HEK293 (cell line): ENCODE data around the gene FSTL3.

ENCODE experiments used
- CTCF ChIA-PET: fragments of 350-600 bp; formaldehyde crosslinking; extraction: SDS; loops from one replicate; lab custom pipeline; 2021; ENCODE audit warnings: antibody characterized with exemption; lab: Yijun Ruan, JAX
- POLR2A ChIA-PET: fragments of 300-600 bp; formaldehyde crosslinking; extraction: SDS; loops from one replicate; lab custom pipeline; 2020; ENCODE audit warnings: antibody characterized with exemption, inconsistent platforms; lab: Yijun Ruan, JAX
- H3K27ac ChIP-seq: fragments of 200-500 bp; sonication (Bioruptor generic); 2 replicates; pipeline ENCODE4 v1.5.1; 2014; ENCODE audit warnings: low read depth, low read length, control low read depth, inconsistent platforms; ENCODE audit errors: extremely low read depth
- H3K36me3 ChIP-seq, 2 experiments: fragments of 200-500 bp in 1 of 2; sonication (Bioruptor generic) in 1 of 2; 1 replicate in 1 of 2; 2 replicates in 1 of 2; pipeline ENCODE4 v1.5.1; 2014 to 2017; ENCODE audit warnings: inconsistent platforms in 2 of 2, low read length in 2 of 2; ENCODE audit not compliant: control insufficient read depth in 2 of 2, insufficient read depth in 1 of 2
- H3K4me1 ChIP-seq: fragments of 200-500 bp; sonication (Bioruptor generic); 2 replicates; pipeline ENCODE4 v1.5.1; 2014; ENCODE audit warnings: mild to moderate bottlenecking, low read length, inconsistent platforms; ENCODE audit not compliant: control insufficient read depth, insufficient read depth
- H3K4me3 ChIP-seq: 2 replicates; pipeline ENCODE4 v1.5.1; 2011; ENCODE audit warnings: low read depth, mild to moderate bottlenecking, control low read depth, low read length, moderate library complexity
- H3K9me3 ChIP-seq: fragments of 200-500 bp; sonication (Bioruptor generic); 2 replicates; pipeline ENCODE4 v1.5.1; 2014; ENCODE audit warnings: low read depth, low read length, inconsistent platforms; ENCODE audit not compliant: control insufficient read depth, insufficient read depth
- HOXC10 ChIP-seq: sonication (generic); formaldehyde crosslinking; IDR thresholded peaks from 2 replicates; pipeline ENCODE4 v1.8.1; 2023; ENCODE audit warnings: mild to moderate bottlenecking, missing genetic modification reagents
- MEIS1 ChIP-seq: sonication (generic); formaldehyde crosslinking; IDR thresholded peaks from 2 replicates; pipeline ENCODE4 v1.8.1; 2022; ENCODE audit warnings: missing genetic modification reagents, mild to moderate bottlenecking, borderline replicate concordance
- REST ChIP-seq: fragments of 450-650 bp; formaldehyde crosslinking; IDR thresholded peaks from 2 replicates; pipeline ENCODE4 v1.5.1; 2016; ENCODE audit warnings: missing biosample characterization, missing genetic modification characterization
- SCRT1 ChIP-seq: fragments of 450-650 bp; formaldehyde crosslinking; IDR thresholded peaks from 2 replicates; pipeline ENCODE4 v1.5.1; 2016; ENCODE audit warnings: missing biosample characterization, missing genetic modification characterization, borderline replicate concordance
- SCRT2 ChIP-seq: fragments of 450-650 bp; formaldehyde crosslinking; IDR thresholded peaks from 2 replicates; pipeline ENCODE4 v1.5.1; 2016; ENCODE audit warnings: missing biosample characterization, missing genetic modification characterization
- SP7 ChIP-seq: fragments of 450-650 bp; formaldehyde crosslinking; IDR thresholded peaks from 2 replicates; pipeline ENCODE4 v1.5.1; 2016; ENCODE audit warnings: missing biosample characterization, missing genetic modification characterization
- ZBTB44 ChIP-seq: fragments of 450-650 bp; IDR thresholded peaks from 2 replicates; pipeline ENCODE4 v1.5.1; 2018; ENCODE audit warnings: missing biosample characterization, mild to moderate bottlenecking, missing genetic modification characterization
- ZBTB6 ChIP-seq: fragments of 450-650 bp; formaldehyde crosslinking; IDR thresholded peaks from 2 replicates; pipeline ENCODE4 v1.5.1; 2017; ENCODE audit warnings: missing biosample characterization, missing genetic modification characterization
- ZNF112 ChIP-seq: fragments of 450-650 bp; formaldehyde crosslinking; IDR thresholded peaks from 2 replicates; pipeline ENCODE4 v1.5.0; 2017; ENCODE audit warnings: missing biosample characterization, missing genetic modification characterization
- ZNF146 ChIP-seq: fragments of 450-650 bp; formaldehyde crosslinking; IDR thresholded peaks from 2 replicates; pipeline ENCODE4 v1.5.1; 2016; ENCODE audit warnings: missing biosample characterization, missing genetic modification characterization
- ZNF16 ChIP-seq: fragments of 450-650 bp; formaldehyde crosslinking; IDR thresholded peaks from 2 replicates; pipeline ENCODE4 v1.5.1; 2016; ENCODE audit warnings: low read depth, missing biosample characterization, missing genetic modification characterization
- ZNF202 ChIP-seq: fragments of 450-650 bp; formaldehyde crosslinking; IDR thresholded peaks from 2 replicates; pipeline ENCODE4 v1.5.1; 2016; ENCODE audit warnings: missing biosample characterization, missing genetic modification characterization, borderline replicate concordance
- ZNF555 ChIP-seq: fragments of 450-650 bp; formaldehyde crosslinking; conservative IDR thresholded peaks from 2 replicates; pipeline ENCODE4 v1.5.1; 2017; ENCODE audit warnings: missing biosample characterization, mild to moderate bottlenecking, missing genetic modification characterization, inconsistent platforms
- ZNF623 ChIP-seq: fragments of 450-650 bp; formaldehyde crosslinking; IDR thresholded peaks from 2 replicates; pipeline ENCODE4 v1.5.1; 2016; ENCODE audit warnings: missing biosample characterization, missing genetic modification characterization
- ZSCAN5A ChIP-seq: fragments of 450-650 bp; formaldehyde crosslinking; IDR thresholded peaks from 2 replicates; pipeline ENCODE4 v1.5.1; 2016; ENCODE audit warnings: missing biosample characterization, missing genetic modification characterization
- TF ChIP-seq, protein P1 (sequence below): fragments of 450-650 bp; formaldehyde crosslinking; IDR thresholded peaks from 2 replicates; pipeline ENCODE4 v1.5.1; 2017; ENCODE audit warnings: missing biosample characterization, missing genetic modification characterization
- TF ChIP-seq, protein P2 (sequence below): fragments of 450-650 bp; formaldehyde crosslinking; IDR thresholded peaks from 2 replicates; pipeline ENCODE4 v1.5.1; 2016; ENCODE audit warnings: missing biosample characterization, missing genetic modification characterization
- TF ChIP-seq, protein P3 (sequence below): fragments of 450-650 bp; formaldehyde crosslinking; IDR thresholded peaks from 2 replicates; pipeline ENCODE4 v1.5.0; 2017; ENCODE audit warnings: missing biosample characterization, missing genetic modification characterization, borderline replicate concordance

The FSTL3 gene

GRCh38 chr19:694481-695351 is 18.5 kb downstream of the FSTL3 start:
- no peaks in the 10 kb centered on the region for H3K4me1 ChIP-seq
- no peak overlapping the region for H3K27ac ChIP-seq
- H3K9me3 ChIP-seq = no peaks in the 10 kb centered on the region
- TF ChIP-seq ZBTB6 (tag by site-specific recombination) (no peak), ZSCAN5A (tag by site-specific recombination) (no peak), ZNF16 (no peak), SCRT2 (tag by site-specific recombination) (peak; percentile 92), SP7 (tag by site-specific recombination) (no peak), ZNF146 (tag by site-specific recombination) (no peak), SCRT1 (peak; percentile 98)
- TF ChIP-seq, protein P1, sequence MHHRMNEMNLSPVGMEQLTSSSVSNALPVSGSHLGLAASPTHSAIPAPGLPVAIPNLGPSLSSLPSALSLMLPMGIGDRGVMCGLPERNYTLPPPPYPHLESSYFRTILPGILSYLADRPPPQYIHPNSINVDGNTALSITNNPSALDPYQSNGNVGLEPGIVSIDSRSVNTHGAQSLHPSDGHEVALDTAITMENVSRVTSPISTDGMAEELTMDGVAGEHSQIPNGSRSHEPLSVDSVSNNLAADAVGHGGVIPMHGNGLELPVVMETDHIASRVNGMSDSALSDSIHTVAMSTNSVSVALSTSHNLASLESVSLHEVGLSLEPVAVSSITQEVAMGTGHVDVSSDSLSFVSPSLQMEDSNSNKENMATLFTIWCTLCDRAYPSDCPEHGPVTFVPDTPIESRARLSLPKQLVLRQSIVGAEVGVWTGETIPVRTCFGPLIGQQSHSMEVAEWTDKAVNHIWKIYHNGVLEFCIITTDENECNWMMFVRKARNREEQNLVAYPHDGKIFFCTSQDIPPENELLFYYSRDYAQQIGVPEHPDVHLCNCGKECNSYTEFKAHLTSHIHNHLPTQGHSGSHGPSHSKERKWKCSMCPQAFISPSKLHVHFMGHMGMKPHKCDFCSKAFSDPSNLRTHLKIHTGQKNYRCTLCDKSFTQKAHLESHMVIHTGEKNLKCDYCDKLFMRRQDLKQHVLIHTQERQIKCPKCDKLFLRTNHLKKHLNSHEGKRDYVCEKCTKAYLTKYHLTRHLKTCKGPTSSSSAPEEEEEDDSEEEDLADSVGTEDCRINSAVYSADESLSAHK (tag by site-specific recombination) = no peak
- TF ChIP-seq, protein P2, sequence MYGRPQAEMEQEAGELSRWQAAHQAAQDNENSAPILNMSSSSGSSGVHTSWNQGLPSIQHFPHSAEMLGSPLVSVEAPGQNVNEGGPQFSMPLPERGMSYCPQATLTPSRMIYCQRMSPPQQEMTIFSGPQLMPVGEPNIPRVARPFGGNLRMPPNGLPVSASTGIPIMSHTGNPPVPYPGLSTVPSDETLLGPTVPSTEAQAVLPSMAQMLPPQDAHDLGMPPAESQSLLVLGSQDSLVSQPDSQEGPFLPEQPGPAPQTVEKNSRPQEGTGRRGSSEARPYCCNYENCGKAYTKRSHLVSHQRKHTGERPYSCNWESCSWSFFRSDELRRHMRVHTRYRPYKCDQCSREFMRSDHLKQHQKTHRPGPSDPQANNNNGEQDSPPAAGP (tag by site-specific recombination) = no peak
- ChIA-PET POLR2A (no interaction called here), CTCF (no interaction called here)
- H3K4me3 ChIP-seq = no peak overlapping the region
- no peaks in the 10 kb centered on the region for H3K36me3 ChIP-seq

- Histone ChIP-seq H3K9me3 (no peaks in the 10 kb centered on the region), H3K4me1 (no peaks in the 10 kb centered on the region), H3K27ac (no peak within 1 kb of the TSS), H3K4me3 (no peak within 1 kb of the TSS), H3K36me3 (no peaks in the 10 kb centered on the region)
- ChIA-PET CTCF (interaction anchor here (1.0 kb wide), 1 partner anchor 326 kb away, joined by 3 read pairs; no protein-coding TSS in a partner anchor), POLR2A (no interaction called here)
- TF ChIP-seq ZNF112 = no peak
- TF ChIP-seq ZBTB44 (tag by site-specific recombination) = no peak
- no peak for TF ChIP-seq HOXC10 (CRISPR knock-in tag)
- no peak for TF ChIP-seq REST (tag by site-specific recombination)
- no peak for TF ChIP-seq ZNF623 (tag by site-specific recombination)
- TF ChIP-seq, protein P3, sequence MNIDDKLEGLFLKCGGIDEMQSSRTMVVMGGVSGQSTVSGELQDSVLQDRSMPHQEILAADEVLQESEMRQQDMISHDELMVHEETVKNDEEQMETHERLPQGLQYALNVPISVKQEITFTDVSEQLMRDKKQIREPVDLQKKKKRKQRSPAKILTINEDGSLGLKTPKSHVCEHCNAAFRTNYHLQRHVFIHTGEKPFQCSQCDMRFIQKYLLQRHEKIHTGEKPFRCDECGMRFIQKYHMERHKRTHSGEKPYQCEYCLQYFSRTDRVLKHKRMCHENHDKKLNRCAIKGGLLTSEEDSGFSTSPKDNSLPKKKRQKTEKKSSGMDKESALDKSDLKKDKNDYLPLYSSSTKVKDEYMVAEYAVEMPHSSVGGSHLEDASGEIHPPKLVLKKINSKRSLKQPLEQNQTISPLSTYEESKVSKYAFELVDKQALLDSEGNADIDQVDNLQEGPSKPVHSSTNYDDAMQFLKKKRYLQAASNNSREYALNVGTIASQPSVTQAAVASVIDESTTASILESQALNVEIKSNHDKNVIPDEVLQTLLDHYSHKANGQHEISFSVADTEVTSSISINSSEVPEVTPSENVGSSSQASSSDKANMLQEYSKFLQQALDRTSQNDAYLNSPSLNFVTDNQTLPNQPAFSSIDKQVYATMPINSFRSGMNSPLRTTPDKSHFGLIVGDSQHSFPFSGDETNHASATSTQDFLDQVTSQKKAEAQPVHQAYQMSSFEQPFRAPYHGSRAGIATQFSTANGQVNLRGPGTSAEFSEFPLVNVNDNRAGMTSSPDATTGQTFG (tag by site-specific recombination) = no peak
- no peak for TF ChIP-seq ZNF202 (tag by site-specific recombination)
- TF ChIP-seq MEIS1 (CRISPR knock-in tag) = no peak
- no peak for TF ChIP-seq ZNF555 (tag by site-specific recombination)
Observed at GRCh38 chr19:695352-695949, 19.3 kb downstream of the FSTL3 start, which contains the start of gene PRSS57. Gene PRSS57 (minus strand): TSS chr19:695452. CDS start chr19:695430, 22 bp downstream.
